Stimulated activated naive CD8-positive, alpha-beta T cell treated with anti-CD3 and anti-CD28 coated beads, Interleukin-15, Interleukin-2, amounts not matched to agents 100 U/mL and 50 U/mL, for 24 hours (primary cell): ENCODE data around the gene ATP12A.

ENCODE experiments used
- ATAC-seq: fragments of 150-1000 bp; cut with Tn5 transposase; one replicate; pipeline ENCODE4 v1.10.0; 2021
- DNase-seq: peaks from one replicate; pipeline ENCODE4 v3.0.0; 2021

Gene ATP12A

GRCh38 chr13:24663089-24663395 is 17.2 kb upstream of the ATP12A start:
- no peak for ATAC-seq
- DNase-seq = no peak

GRCh38 chr13:24663586-24663985 is 16.6 kb upstream of the ATP12A start:
- ATAC-seq (no peak), DNase-seq (no peak)

- DNase-seq (no peak), ATAC-seq (no peak)
These were observed 15.3 kb upstream of the ATP12A start for GRCh38 chr13:24664726-24665409.

GRCh38 chr13:24668511-24668910 is 11.7 kb upstream of the ATP12A start:
- no peak for ATAC-seq
- DNase-seq = no peak

- DNase-seq (no peak), ATAC-seq (no peak)
These were observed 11.1 kb upstream of the ATP12A start for GRCh38 chr13:24668955-24669582.

GRCh38 chr13:24670174-24670573 is 10.0 kb upstream of the ATP12A start:
- ATAC-seq (no peak), DNase-seq (no peak)

GRCh38 chr13:24670961-24671381 is 9.2 kb upstream of the ATP12A start:
- ATAC-seq (peak; percentile 81), DNase-seq (peak; percentile 32)

GRCh38 chr13:24671386-24672113 is 8.7 kb upstream of the ATP12A start:
- ATAC-seq (no peak), DNase-seq (no peak)

- DNase-seq (no peak), ATAC-seq (no peak)
These were observed 7.8 kb upstream of the ATP12A start for GRCh38 chr13:24672141-24673132.

GRCh38 chr13:24675806-24676570 is 4.2 kb upstream of the ATP12A start:
- ATAC-seq (no peak), DNase-seq (no peak)

GRCh38 chr13:24678151-24678550 is 2.1 kb upstream of the ATP12A start:
- ATAC-seq (no peak), DNase-seq (no peak)

- ATAC-seq (no peak), DNase-seq (no peak)
These were observed 522 bp upstream of the ATP12A start for GRCh38 chr13:24679686-24680085.

GRCh38 chr13:24680921-24681604 is 855 bp downstream of the ATP12A start:
- no peak for ATAC-seq
- DNase-seq = no peak

GRCh38 chr13:24681930-24682329 is 1.7 kb downstream of the ATP12A start:
- DNase-seq = no peak
- no peak for ATAC-seq

GRCh38 chr13:24682353-24682752 is 2.1 kb downstream of the ATP12A start:
- no peak for DNase-seq
- no peak for ATAC-seq

GRCh38 chr13:24683351-24683750 is 3.1 kb downstream of the ATP12A start:
- no peak for DNase-seq
- ATAC-seq = no peak

- DNase-seq (peak; percentile 80), ATAC-seq (peak; percentile 65)
These were observed 3.8 kb downstream of the ATP12A start for GRCh38 chr13:24683838-24684599.

GRCh38 chr13:24684600-24684998 is 4.4 kb downstream of the ATP12A start:
- DNase-seq = peak; percentile 55
- ATAC-seq = peak; percentile 67

GRCh38 chr13:24685314-24685713 is 5.1 kb downstream of the ATP12A start:
- DNase-seq = no peak
- no peak for ATAC-seq

- DNase-seq (no peak), ATAC-seq (no peak)
These were observed 7.4 kb downstream of the ATP12A start for GRCh38 chr13:24687611-24688010.
